Skin epidermis (tissue), 12 donors: ENCODE measurements around the gene NRP2.
A peak's percentile ranks its signal among the peaks of the same experiment; 100 is the strongest.

Experiments
- H3K27ac ChIP-seq, 21 experiments: fragments of 200-600 bp; sonication (generic) in 11 of 21; one replicate each; pipeline ENCODE4 v1.5.0; 2020; ENCODE audit warnings: mild to moderate bottlenecking in 3 of 21, inconsistent platforms in 2 of 21, moderate library complexity in 2 of 21
- H3K4me3 ChIP-seq, 7 experiments: fragments of 200-600 bp; sonication (generic) in 2 of 7; one replicate each; pipeline ENCODE4 v1.5.0; 2020; ENCODE audit warnings: inconsistent platforms in 2 of 7, mild to moderate bottlenecking in 2 of 7, moderate library complexity in 1 of 7

NRP2 gene

GRCh38 chr2:205658068-205658467 is 24.2 kb upstream of the NRP2 start:
- peak overlapping the region in 2 of 21 experiments; percentile 26 to 51 for H3K27ac ChIP-seq
- H3K4me3 ChIP-seq = no peak overlapping the region

- H3K4me3 ChIP-seq = no peak overlapping the region
- H3K27ac ChIP-seq = peak overlapping the region in 2 of 21 experiments; percentile 26 to 51
Observed at GRCh38 chr2:205658572-205658971, 23.7 kb upstream of the NRP2 start.

DNA sequence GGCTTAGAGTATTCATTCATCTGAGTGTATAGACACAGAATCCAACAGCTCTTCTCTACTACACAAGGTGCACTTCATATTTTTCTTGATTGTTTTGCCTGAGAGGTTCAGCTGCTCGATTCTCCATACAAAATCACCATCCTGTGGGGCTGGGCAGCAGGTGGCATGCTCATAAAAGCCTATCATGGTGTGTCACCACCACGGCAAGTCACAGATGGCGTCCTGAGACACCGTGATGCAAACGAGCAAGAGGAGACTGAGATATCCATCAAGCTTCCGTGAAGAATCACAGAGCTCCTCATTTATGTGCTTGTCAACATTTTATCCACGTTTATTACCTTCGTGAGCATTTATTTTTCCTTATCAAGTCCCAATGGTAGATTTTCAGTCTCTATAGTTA is 22.4 kb upstream of the NRP2 start:
- Histone ChIP-seq H3K27ac (peak overlapping the region in 4 of 21 experiments; percentile 3 to 46 (median 32)), H3K4me3 (no peak overlapping the region)

- Histone ChIP-seq H3K4me3 (no peak overlapping the region), H3K27ac (peak overlapping the region in 11 of 21 experiments; percentile 17 to 59 (median 46))
Observed at GRCh38 chr2:205660521-205661124, 21.7 kb upstream of the NRP2 start.

- Histone ChIP-seq H3K4me3 (no peak overlapping the region), H3K27ac (peak overlapping the region in 7 of 21 experiments; percentile 21 to 59 (median 46))
Observed at GRCh38 chr2:205661281-205661680, 21.0 kb upstream of the NRP2 start.

GRCh38 chr2:205662206-205662965 is 19.9 kb upstream of the NRP2 start:
- no peak overlapping the region for H3K4me3 ChIP-seq
- H3K27ac ChIP-seq = no peak overlapping the region

- Histone ChIP-seq H3K4me3 (no peak overlapping the region), H3K27ac (peak overlapping the region in 1 of 21 experiments; percentile 17)
Observed at GRCh38 chr2:205665791-205666190, 16.5 kb upstream of the NRP2 start.

DNA sequence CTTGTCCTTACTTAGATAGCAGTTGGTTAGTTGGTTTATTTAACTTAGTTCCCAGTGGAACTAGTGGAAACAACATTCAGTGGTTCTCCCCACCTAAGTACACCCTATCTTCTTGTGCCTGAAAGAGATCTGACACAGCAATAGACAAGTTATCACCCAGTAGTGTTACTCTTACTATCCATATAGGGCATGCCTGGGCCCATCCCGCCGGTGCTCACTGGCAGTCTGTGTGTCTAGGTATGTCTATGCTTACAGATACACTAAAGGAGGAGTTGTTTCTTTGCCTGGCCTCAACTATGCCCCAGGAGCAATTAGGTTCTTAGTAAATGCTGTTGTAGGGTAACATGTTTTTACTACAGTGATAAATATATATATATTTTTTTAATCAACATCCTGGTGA is 12.0 kb upstream of the NRP2 start:
- Histone ChIP-seq H3K27ac (peak overlapping the region in 1 of 21 experiments; percentile 5), H3K4me3 (no peak overlapping the region)

GRCh38 chr2:205673312-205673711 is 9.0 kb upstream of the NRP2 start:
- H3K4me3 ChIP-seq = no peak overlapping the region
- no peak overlapping the region for H3K27ac ChIP-seq

DNA sequence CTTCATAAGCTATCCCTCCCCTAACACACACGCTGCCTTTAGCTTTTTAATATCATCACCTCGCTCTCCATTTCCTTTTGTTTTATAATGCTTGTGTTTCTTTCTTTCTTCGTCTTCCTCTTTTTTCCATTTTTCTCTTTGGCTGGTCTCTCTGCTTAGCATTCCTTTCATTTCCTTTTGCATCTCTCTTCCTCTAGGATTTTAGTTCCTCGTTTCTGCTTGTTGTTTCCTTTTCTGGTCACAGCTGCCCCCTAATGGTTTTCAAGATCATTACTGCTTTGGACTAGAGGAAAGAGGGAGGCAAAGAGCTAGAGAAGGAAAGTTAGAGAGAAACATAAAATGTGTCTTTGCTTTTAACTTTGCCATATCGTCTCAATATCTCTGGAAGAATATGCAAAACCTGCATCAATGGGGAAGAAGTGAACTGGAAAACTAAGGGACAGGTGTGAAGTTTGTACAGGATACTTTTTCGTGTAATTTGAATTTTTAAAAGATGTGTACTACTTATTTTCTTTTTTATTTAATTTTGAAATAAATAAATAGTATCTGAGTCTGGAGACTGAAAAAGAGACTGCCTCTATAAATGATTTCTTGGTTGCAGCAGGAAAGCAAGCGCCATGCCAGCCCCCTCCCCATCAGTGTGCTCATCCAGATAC is 6.3 kb upstream of the NRP2 start:
- H3K4me3 ChIP-seq = no peak overlapping the region
- H3K27ac ChIP-seq = peak overlapping the region in 2 of 21 experiments; percentile 16 to 41

GRCh38 chr2:205678541-205679142 is 3.7 kb upstream of the NRP2 start:
- peak overlapping the region in 4 of 21 experiments; percentile 33 to 76 (median 56) for H3K27ac ChIP-seq
- H3K4me3 ChIP-seq = no peak overlapping the region

DNA sequence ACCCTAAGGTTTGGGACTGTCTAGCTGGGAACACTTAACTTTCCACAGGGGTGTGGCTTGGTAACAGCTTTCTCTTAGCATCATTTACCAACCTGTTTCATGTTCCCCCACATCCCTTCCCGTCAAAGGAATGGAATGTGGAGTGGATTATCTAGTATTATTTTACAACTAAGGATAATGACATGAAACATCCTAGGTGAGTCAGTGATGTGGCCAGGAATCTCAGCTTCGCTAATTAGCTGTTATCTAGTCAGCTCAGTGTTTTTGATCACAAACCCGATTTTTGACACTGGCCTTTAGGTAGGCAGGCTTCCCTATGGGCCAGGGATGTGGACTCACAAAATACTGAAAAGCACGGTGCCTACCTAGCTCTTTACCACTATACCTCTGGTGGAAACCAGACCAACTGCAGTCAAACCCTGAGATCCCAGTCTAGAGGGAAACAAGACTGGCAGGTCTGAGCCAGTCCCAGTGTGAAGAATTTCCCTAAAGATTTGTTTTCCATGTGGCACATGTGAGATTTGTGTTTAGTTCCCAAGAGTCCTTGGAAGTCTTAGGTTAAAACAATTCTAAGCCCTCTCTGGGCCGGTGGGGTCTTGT is 2.8 kb upstream of the NRP2 start:
- Histone ChIP-seq H3K27ac (peak overlapping the region in 9 of 21 experiments; percentile 11 to 76 (median 46)), H3K4me3 (no peak overlapping the region)

GRCh38 chr2:205680067-205680466 is 2.2 kb upstream of the NRP2 start:
- H3K27ac ChIP-seq = peak overlapping the region in 10 of 21 experiments; percentile 7 to 76 (median 44)
- H3K4me3 ChIP-seq = no peak overlapping the region

DNA sequence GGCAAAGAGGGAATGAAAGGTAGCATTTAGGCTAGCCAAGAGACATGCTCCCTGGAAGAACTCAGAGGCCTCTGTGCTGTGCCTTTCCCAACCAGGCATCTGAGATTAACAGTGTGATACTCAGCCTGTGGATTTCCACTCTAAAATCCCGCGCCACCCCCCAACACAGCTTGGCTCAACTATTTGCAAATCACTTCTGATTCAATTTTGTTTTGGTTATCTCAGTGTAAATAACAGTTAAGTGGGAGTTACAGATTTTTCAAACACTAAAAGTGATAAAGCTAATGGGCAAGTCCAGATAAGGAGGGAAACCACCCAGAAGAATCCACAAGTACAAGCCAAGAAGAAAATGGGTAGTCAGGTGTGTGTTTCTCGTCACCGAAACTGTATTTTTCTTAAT is 1.4 kb upstream of the NRP2 start:
- no peak overlapping the region for H3K4me3 ChIP-seq
- H3K27ac ChIP-seq = peak overlapping the region in 1 of 21 experiments; percentile 76

- peak overlapping the region; percentile 55 to 75 (median 64) for H3K4me3 ChIP-seq
- H3K27ac ChIP-seq = peak overlapping the region; percentile 42 to 96 (median 83)
Observed at GRCh38 chr2:205681401-205682238, 681 bp upstream of the NRP2 start.

- peak overlapping the region in 19 of 21 experiments; percentile 43 to 96 (median 84) for H3K27ac ChIP-seq
- peak overlapping the region; percentile 55 to 75 (median 64) for H3K4me3 ChIP-seq
Observed at GRCh38 chr2:205682971-205683501, 735 bp downstream of the NRP2 start.

DNA sequence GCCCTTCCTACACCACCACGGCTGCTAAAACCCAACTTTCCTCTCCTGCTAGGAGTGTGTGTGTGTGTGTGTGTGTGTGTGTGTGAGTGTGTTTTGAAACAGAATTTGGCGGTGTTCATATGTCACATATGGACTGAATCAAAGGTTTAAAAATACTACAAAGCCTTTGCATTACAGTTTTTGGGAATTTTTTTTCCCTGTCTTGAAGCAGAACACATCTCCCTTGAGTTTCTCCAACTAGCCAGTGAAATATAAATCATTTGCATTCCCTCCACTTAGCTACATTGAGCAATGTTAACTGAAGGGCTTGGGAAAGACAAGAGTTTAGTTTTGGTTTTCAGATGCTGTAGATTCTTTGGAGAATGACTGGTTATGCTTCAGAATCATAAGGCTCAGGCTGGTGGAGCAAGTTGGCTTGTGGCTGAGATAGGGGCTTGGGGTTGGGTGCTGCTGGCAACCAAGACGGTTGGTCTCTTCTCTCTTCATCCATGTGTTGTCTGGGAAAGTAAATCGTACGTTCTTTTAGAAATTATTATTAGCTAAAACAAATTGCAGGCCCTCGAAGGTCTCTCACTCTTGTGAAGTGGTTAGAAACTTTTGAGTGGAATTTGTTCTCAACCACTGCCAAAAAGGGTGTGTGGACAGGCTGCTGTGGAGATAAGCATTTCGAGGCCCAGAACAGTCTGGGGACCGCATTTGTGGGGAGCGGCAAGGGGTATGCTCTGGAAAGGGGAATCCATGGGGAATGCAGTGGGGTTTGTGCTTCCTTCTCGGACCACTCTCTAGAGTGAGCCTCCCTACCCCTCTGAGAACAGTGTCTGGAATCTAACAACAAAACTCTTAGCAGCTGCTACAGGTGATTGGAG is 1.4 kb downstream of the NRP2 start:
- peak overlapping the region; percentile 55 to 75 (median 64) for H3K4me3 ChIP-seq
- H3K27ac ChIP-seq = peak overlapping the region in 18 of 21 experiments; percentile 7 to 96 (median 84)
